Brain microvascular endothelial cell (primary cell): ENCODE measurements around the gene BMERB1.

Experiments used
- DNase-seq: peaks from one replicate; pipeline ENCODE4 v3.0.0-alpha.2; 2020
- H3K27ac ChIP-seq: fragments of 250-450 bp; sonication (Bioruptor Pico); 2 replicates; pipeline ENCODE4 v1.5.1; 2020; ENCODE audit warnings: mild to moderate bottlenecking, moderate library complexity
- H3K27me3 ChIP-seq: fragments of 250-450 bp; sonication (Bioruptor Pico); replicated peaks from 2 replicates; pipeline ENCODE4 v1.5.1; 2020; ENCODE audit warnings: mild to moderate bottlenecking
- H3K36me3 ChIP-seq: fragments of 250-450 bp; sonication (Bioruptor Pico); replicated peaks from 2 replicates; pipeline ENCODE4 v1.5.1; 2020; ENCODE audit warnings: mild to moderate bottlenecking
- H3K4me3 ChIP-seq: 2 replicates; pipeline ENCODE4 v1.5.1; 2011; ENCODE audit warnings: low read depth, mild to moderate bottlenecking, control low read depth, low read length, moderate library complexity
- in situ Hi-C: cut with HindIII; loops from 2 replicates; pipeline ENCODE4 v1.10.0; 2017; ENCODE audit warnings: low sequenced_read_pairs, low pct_ligation_motif_present
- TF ChIP-seq, protein P1 (sequence below): IDR thresholded peaks from 2 replicates; pipeline ENCODE4 v1.5.1; 2011; ENCODE audit warnings: low read depth, mild to moderate bottlenecking, moderate library complexity, low read length, control low read depth, inconsistent platforms; ENCODE audit errors: missing control alignments

Gene BMERB1

DNA sequence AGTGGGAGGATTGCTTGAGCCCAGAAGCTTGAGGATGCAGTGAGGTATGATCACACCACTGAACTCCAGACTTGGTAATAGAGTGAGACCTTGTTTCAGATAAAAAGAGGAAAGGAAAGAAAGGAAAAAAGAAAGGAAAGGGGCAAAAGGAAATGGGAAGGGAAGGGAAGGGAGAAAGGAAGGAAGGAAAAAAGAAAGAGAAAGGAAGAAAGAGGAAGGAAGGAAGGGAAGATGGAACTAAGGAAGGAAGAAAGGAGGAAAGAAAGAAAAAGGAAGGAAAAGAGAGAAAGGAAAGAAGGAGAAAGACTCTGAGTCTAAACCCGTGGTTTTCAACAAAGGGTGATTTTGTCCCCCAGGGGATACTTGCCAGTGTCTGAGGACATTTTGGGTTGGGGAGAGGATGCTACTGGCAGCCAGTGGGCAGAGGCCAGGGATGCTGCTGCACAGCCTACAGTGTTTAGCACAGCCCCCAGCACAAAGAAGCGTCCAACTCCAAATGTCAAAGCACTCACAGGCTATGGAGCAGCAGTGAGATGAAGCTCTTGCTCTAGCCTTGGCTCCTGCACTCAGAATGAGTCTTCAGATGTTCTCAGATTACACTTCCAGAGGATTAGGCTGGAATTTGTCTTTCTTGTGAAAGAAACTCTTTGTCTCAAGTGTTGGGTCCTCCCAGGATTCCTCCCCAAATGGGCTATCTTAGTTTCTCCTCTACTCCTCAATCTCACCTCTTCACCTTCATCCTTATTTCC lies 64.2 kb downstream of the BMERB1 start:
- Histone ChIP-seq H3K36me3 (no peaks in the 10 kb centered on the region), H3K27ac (no peak overlapping the region), H3K27me3 (no peaks in the 10 kb centered on the region), H3K4me3 (no peak overlapping the region)
- no peak for DNase-seq
- TF ChIP-seq, protein P1, sequence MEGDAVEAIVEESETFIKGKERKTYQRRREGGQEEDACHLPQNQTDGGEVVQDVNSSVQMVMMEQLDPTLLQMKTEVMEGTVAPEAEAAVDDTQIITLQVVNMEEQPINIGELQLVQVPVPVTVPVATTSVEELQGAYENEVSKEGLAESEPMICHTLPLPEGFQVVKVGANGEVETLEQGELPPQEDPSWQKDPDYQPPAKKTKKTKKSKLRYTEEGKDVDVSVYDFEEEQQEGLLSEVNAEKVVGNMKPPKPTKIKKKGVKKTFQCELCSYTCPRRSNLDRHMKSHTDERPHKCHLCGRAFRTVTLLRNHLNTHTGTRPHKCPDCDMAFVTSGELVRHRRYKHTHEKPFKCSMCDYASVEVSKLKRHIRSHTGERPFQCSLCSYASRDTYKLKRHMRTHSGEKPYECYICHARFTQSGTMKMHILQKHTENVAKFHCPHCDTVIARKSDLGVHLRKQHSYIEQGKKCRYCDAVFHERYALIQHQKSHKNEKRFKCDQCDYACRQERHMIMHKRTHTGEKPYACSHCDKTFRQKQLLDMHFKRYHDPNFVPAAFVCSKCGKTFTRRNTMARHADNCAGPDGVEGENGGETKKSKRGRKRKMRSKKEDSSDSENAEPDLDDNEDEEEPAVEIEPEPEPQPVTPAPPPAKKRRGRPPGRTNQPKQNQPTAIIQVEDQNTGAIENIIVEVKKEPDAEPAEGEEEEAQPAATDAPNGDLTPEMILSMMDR: no peak
- in situ Hi-C loops: no loop called here

DNA sequence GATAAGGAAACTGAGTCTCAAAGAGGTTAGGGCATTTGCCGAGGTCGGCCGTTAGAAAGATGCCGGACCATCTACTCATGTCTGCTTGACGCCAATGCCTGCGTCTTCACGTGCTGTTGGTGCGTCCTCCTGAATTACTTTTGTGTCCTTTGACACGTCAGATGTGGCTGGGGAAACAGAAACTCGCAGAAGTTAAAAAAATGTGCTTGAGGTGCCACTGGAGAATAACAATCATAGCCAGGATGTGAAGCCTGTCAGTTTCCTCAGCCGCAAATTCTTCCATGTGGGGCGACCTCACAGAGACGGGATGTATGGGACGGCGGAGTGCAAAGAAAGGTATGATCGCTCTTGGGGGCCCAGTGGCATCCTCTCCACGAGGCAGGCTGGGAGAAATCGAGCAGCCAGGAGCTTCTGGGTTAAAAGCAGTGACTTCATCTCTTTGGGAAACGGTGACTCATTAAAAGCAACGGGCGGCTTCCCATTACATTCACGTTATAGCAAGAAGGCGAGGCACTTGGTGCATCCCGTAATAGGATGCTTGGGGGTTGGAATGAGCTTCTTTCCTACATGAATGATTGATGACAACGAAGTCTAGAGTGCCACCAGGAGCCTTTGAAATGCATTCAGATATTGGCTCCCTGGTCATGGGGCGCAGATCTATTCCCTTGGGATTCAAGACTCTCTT lies 67.8 kb downstream of the BMERB1 start:
- DNase-seq: peak; percentile 98
- H3K36me3 ChIP-seq: no peaks in the 10 kb centered on the region
- peak overlapping the region; percentile 31 for H3K4me3 ChIP-seq
- TF ChIP-seq, protein P1: peak; percentile 2
- H3K27ac ChIP-seq: peak overlapping the region; percentile 85
- H3K27me3 ChIP-seq: no peaks in the 10 kb centered on the region
- in situ Hi-C loops: no loop called here

DNA sequence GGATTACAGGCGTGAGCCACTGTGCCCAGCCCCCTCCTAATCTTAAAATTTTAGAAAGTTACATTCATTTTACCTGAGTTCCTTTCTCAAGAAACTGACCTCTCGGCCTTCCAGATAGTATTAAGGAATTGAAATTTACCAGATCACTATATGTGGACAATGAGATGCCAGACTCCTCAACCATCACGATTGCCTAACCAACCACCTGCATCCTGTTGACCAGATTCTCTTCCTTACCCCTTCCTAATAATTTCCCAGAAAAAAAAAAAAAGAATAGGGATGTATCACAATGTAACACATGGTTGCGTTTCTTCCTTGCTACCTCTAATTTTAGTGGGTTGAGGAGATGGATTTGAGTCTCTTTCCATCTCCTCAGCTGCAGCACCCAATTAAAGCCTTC lies 72.1 kb downstream of the BMERB1 start:
- DNase-seq: no peak
- TF ChIP-seq, protein P1: no peak
- H3K27ac ChIP-seq: no peak overlapping the region
- no peaks in the 10 kb centered on the region for H3K27me3 ChIP-seq
- H3K36me3 ChIP-seq: no peaks in the 10 kb centered on the region
- H3K4me3 ChIP-seq: no peak overlapping the region
- in situ Hi-C loops: no loop called here

GRCh38 chr16:15507301-15507958 lies 73.0 kb downstream of the BMERB1 start:
- Histone ChIP-seq H3K27ac (peak overlapping the region; percentile 80), H3K36me3 (no peaks in the 10 kb centered on the region), H3K27me3 (no peaks in the 10 kb centered on the region), H3K4me3 (no peak overlapping the region)
- in situ Hi-C loops: no loop called here
- TF ChIP-seq, protein P1: no peak
- DNase-seq: peak; percentile 79

DNA sequence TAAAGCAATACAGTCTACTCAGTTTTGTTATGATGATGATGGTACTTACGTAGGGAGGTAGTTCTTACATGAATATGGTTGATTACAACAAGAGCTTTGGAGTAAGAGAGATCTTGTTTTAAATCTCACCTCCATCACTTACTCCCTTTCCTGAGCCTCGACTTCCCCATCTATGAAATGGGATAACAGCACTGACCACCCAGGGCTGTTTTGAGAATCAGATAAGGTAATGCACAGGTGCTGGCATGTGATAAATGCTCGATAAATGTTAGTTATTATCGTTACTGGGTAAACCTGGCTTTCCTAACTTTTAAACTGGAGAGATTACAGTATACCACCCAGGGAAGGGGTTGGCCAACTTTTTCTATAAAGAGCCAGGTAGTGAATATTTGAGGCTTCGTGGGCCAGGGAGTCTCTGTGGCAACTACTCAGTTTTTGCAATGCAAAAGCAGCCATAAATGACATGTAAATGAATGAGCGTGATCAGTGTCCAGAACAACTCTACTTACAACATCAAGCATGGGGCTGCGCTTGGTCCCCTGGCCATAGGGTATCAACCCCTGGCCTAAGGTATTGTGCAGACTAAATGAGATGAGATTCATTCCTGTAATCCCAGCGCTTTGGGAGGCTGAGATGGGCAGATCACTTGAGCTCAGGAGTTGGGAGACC lies 73.7 kb downstream of the BMERB1 start:
- H3K27me3 ChIP-seq: no peaks in the 10 kb centered on the region
- TF ChIP-seq, protein P1: no peak
- in situ Hi-C loops: no loop called here
- DNase-seq: no peak
- peak overlapping the region; percentile 80 for H3K27ac ChIP-seq
- H3K4me3 ChIP-seq: no peak overlapping the region
- H3K36me3 ChIP-seq: no peaks in the 10 kb centered on the region
